ENCODE results near the gene CLCN4. TPM values are rescaled to one million over a fixed set of nuclear protein-coding genes. Genes with fewer than 3 reads are reported as not detected.

The CLCN4 gene
- total RNA-seq, 2 experiments from 2014 or later, result not detected

DNA sequence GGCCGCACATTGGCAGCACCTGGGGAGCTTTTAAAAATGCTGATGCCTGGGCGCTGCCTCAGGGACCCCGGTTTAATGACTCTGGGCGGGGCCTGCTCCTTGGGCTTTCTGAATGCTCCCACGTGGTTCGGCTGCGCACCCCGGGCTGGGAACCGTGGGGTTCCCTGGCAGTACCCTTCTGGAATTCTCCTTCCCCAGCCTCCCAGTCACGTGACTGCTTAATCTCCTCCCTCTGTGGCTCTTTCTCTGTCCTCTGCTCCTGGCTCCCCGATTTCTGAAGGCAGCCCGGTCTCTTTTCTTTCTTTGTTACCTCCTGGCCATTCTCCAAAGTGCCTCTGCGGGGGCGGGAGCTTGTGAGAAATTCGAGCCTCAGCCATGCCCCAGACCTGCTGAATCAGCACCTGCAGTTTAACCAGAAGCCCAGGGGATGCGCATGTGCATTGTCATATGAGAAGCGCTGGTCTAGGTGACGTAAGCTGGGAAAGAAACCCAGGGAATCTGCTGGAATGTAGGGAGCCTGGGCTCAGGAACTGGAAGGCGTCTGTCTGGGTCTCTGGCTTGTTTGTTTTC is 16.6 kb downstream of the CLCN4 start:
- intact Hi-C loops (cut with micrococcal nuclease), result no loop called here
- no peaks in the 10 kb centered on the region for H3K36me3 Mint-ChIP-seq (ENCODE audit: low read depth)
- H3K4me1 Mint-ChIP-seq (ENCODE audit: low read depth), result no peaks in the 10 kb centered on the region
- peaks cover 6% of the 10 kb centered on the region for H3K27me3 Mint-ChIP-seq (ENCODE audit: low read depth)
- H3K27ac Mint-ChIP-seq, result no peak overlapping the region
- no peak overlapping the region for H3K4me3 Mint-ChIP-seq
- H3K9me3 Mint-ChIP-seq, result no peaks in the 10 kb centered on the region
- CTCF ChIA-PET, result no interaction called here
- no peak for DNase-seq

DNA sequence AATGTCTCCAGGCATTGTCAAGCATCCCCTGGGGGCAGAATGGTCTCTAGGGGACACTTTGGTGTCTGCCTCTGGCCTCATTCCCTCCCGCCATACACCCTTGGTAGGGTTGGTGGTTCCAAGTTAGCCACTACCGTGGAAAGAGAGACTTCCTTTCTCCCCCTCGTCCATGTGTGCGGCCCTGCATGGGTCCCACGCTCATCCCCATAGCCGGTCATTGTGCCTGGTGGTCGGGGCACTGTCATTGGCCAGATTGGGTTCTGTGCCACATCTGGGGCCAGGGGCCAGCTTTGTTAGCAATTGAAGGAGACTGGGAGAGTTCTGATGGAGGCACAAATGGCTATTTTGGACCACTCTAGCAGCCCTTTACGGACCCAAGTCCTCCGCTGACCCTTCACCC is 17.3 kb downstream of the CLCN4 start:
- Mint-ChIP-seq H3K27ac (no peak overlapping the region), H3K9me3 (no peaks in the 10 kb centered on the region), H3K4me1 (ENCODE audit: low read depth) (no peaks in the 10 kb centered on the region), H3K36me3 (ENCODE audit: low read depth) (no peaks in the 10 kb centered on the region), H3K4me3 (no peak overlapping the region), H3K27me3 (ENCODE audit: low read depth) (peaks cover 6% of the 10 kb centered on the region)
- intact Hi-C loops (cut with micrococcal nuclease), result no loop called here
- DNase-seq, result no peak
- CTCF ChIA-PET, result no interaction called here

DNA sequence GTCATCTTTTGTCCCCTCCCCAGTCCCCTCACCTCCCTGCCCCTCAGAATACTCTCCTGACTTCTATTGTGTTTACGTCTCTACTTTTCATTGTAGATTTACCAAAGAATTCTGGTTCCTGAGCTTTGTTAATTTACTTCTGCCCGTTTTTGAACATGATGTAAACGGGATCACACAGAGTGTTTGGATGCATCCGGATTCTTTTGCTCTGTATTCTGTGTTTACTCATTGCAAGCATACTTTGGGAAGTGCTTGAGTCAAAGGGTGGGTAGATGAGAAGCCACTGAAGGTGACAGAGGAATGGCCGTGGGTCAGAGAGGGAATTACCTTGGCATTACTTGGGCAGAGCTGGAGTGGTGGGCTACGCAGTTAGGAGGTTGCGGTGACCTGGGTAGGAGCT is 18.0 kb downstream of the CLCN4 start:
- CTCF ChIA-PET, result no interaction called here
- no peaks in the 10 kb centered on the region for H3K36me3 Mint-ChIP-seq (ENCODE audit: low read depth)
- peaks cover 6% of the 10 kb centered on the region for H3K27me3 Mint-ChIP-seq (ENCODE audit: low read depth)
- no peak overlapping the region for H3K4me3 Mint-ChIP-seq
- no peaks in the 10 kb centered on the region for H3K4me1 Mint-ChIP-seq (ENCODE audit: low read depth)
- no peaks in the 10 kb centered on the region for H3K9me3 Mint-ChIP-seq
- intact Hi-C loops (cut with micrococcal nuclease), result no loop called here
- no peak overlapping the region for H3K27ac Mint-ChIP-seq
- DNase-seq, result no peak

DNA sequence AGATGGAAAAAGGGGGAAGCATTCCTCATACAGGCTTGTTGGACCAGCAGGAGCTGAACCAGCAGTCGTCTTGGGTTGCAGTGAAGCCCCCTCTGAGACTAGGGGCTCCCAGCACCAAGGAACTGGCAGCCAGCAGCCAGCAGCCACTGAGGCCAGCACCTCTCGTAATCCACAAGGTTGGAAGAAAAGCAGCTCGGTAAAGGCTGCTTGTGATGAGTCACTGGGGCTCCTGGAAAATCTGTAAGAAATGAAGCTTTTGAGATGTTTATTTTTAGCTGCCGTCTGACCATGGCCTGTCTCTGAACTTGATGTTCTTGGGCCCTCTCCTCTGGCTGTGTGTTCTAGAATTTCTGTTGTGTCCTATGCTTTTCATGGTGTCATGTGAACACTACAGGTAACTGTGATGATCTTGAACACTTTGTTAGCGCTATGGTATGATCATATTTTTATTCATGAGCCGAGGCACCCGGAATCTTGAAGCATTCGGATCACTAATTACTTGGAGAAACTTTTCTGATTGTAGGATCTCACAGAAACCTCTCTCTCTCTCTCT is 18.6 kb downstream of the CLCN4 start:
- Mint-ChIP-seq H3K4me3 (no peak overlapping the region), H3K36me3 (ENCODE audit: low read depth) (no peaks in the 10 kb centered on the region), H3K27ac (no peak overlapping the region), H3K27me3 (ENCODE audit: low read depth) (peaks cover 6% of the 10 kb centered on the region), H3K4me1 (ENCODE audit: low read depth) (no peaks in the 10 kb centered on the region), H3K9me3 (no peaks in the 10 kb centered on the region)
- CTCF ChIA-PET, result no interaction called here
- intact Hi-C loops (cut with micrococcal nuclease), result no loop called here
- no peak for DNase-seq

DNA sequence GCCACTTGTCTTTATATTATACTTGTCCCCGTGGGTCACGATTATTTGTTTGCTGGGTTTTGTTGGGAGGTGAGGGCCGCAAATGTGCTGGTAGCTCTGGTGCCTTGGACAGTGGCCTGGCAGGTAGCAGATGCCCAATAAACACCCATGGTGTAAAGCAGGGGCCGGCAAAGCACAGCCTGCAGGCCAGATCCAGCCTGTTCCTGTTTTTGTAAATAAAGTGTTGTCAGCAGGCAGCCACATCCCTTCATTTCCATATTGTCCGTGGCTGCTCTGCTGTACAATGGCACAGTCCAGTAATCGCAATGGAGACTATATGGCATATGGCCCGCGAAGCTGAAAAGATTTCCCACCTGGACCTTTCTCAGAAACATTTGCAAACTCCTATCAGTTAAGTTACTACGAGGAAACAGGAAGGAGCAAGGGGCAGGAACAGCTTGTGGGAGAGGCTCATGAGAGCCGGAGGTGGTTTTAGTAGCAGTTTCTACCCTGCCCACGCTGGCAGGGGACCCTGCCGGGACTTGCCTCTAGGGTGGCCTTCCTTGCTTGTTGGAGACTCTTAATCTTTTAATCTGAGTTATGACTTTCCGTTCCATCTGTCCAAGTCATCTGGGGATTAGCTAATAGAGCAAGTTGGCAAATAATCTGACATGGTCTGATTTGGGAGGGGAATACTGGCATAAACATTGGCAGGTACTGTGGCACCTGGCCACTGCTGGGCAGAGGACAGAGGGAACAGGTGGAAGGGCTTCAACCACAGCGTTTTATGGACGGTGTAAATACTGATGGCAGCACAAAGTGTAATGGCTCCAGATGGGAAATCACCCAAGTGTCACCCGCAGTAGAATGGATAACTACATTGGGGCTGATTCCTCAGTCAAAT is 19.6 kb downstream of the CLCN4 start:
- Mint-ChIP-seq H3K9me3 (no peaks in the 10 kb centered on the region), H3K27ac (no peak overlapping the region), H3K27me3 (ENCODE audit: low read depth) (peaks cover 6% of the 10 kb centered on the region), H3K36me3 (ENCODE audit: low read depth) (no peaks in the 10 kb centered on the region), H3K4me1 (ENCODE audit: low read depth) (no peaks in the 10 kb centered on the region), H3K4me3 (no peak overlapping the region)
- no peak for DNase-seq
- intact Hi-C loops (cut with micrococcal nuclease), result no loop called here
- CTCF ChIA-PET, result no interaction called here

DNA sequence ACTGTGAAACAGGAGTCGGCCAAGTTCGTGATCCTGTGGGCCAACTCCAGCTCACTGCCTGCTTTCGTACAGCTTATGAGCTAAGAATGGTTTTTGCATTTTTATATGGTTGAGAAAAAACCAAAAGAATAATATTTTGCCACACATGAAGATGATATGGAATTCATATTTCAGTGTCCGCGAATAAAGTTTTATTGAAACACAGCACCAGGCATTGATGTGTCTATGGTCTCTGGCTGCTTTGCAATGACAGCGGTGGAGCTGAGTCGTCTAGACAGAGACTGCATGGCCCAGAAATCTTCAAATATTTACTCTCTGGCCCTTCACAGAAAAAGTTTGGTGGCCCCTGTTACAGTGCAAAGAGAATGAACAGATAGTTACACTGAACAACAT is 20.2 kb downstream of the CLCN4 start:
- Mint-ChIP-seq H3K4me1 (ENCODE audit: low read depth) (no peaks in the 10 kb centered on the region), H3K27ac (no peak overlapping the region), H3K36me3 (ENCODE audit: low read depth) (no peaks in the 10 kb centered on the region), H3K27me3 (ENCODE audit: low read depth) (peaks cover 6% of the 10 kb centered on the region), H3K4me3 (no peak overlapping the region), H3K9me3 (no peaks in the 10 kb centered on the region)
- no peak for DNase-seq
- CTCF ChIA-PET, result interaction anchor here (1.1 kb wide), 1 partner anchor 12 kb away, joined by 3 read pairs; no protein-coding TSS in a partner anchor
- intact Hi-C loops (cut with micrococcal nuclease), result no loop called here

DNA sequence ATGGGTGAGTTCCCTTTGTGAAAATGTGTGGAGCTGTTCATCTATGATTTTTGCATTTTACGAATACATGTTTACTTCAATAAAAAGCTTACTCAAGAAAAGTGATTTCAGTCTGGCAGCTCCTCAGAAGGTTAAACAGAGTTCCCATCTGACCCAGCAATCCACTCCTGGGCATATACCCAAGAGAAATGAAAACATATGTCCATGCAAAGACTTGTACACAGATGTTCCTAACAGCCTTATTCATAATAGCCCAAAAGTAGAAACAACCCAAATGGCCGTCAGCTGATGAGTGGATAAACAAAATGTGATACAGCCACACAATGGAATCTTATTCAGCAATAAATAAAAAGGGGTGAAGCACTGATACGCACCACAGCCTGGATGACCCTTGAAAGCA is 20.8 kb downstream of the CLCN4 start:
- intact Hi-C loops (cut with micrococcal nuclease), result no loop called here
- Mint-ChIP-seq H3K36me3 (ENCODE audit: low read depth) (no peaks in the 10 kb centered on the region), H3K4me3 (no peak overlapping the region), H3K4me1 (ENCODE audit: low read depth) (no peaks in the 10 kb centered on the region), H3K27ac (no peak overlapping the region), H3K9me3 (no peaks in the 10 kb centered on the region), H3K27me3 (ENCODE audit: low read depth) (peaks cover 6% of the 10 kb centered on the region)
- CTCF ChIA-PET, result interaction anchor here (1.1 kb wide), 1 partner anchor 11 kb away, joined by 3 read pairs; no protein-coding TSS in a partner anchor
- DNase-seq, result no peak

DNA sequence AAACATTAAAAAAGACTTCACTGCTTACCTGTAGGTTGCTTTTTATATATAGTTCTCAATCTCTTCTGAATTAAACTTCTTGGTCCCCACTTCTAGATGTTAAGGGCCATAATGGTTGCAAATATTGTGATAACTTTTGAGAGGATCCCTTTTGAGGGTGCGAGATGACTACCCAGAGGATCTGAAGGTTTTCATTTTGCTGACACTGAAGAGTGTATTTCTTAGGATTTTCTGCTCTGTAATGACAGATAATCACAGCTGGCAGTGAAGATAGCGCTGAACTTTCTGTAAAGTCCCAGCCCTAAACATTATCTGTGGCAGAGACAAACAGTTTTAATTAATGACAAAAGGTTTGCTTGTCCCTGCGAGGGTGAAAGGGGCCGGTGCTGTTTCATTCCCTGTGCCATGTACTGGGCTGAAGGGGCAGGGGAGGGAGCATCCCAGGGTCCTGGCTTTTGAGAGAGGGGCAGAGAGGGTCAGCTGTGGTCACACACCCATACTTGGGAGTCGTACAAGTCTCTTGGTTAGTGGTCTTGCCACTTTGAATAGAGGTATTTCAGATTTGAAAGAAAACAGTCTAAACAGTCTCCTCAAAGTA is 22.2 kb downstream of the CLCN4 start:
- CTCF ChIA-PET, result no interaction called here
- no peak for DNase-seq
- intact Hi-C loops (cut with micrococcal nuclease), result no loop called here
- no peak overlapping the region for H3K27ac Mint-ChIP-seq
- peaks cover 6% of the 10 kb centered on the region for H3K27me3 Mint-ChIP-seq (ENCODE audit: low read depth)
- no peaks in the 10 kb centered on the region for H3K4me1 Mint-ChIP-seq (ENCODE audit: low read depth)
- H3K36me3 Mint-ChIP-seq (ENCODE audit: low read depth), result no peaks in the 10 kb centered on the region
- H3K4me3 Mint-ChIP-seq, result no peak overlapping the region
- H3K9me3 Mint-ChIP-seq, result no peaks in the 10 kb centered on the region

DNA sequence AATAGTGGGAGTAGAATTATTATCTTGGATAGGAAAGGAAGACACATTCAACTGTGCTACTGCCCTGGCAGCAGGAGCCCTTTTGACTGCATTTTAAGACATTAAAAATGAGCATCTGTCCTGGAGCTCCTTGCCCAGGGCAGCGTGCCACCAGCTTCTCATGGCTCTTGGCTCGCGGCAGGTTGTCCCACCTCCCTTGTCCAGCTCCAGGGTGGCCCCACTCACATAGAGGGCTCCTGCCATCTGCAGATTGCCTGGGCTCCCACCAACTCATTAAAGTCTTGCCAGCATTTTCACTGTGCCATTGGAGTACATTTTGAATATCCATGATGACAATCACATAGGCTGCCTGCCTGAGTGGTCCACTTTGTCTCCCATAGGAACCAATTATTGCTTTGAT is 27.0 kb downstream of the CLCN4 start:
- no peaks in the 10 kb centered on the region for H3K4me1 Mint-ChIP-seq (ENCODE audit: low read depth)
- H3K36me3 Mint-ChIP-seq (ENCODE audit: low read depth), result no peaks in the 10 kb centered on the region
- H3K4me3 Mint-ChIP-seq, result no peak overlapping the region
- H3K9me3 Mint-ChIP-seq, result no peaks in the 10 kb centered on the region
- no peaks in the 10 kb centered on the region for H3K27me3 Mint-ChIP-seq (ENCODE audit: low read depth)
- CTCF ChIA-PET, result no interaction called here
- intact Hi-C loops (cut with micrococcal nuclease), result no loop called here
- no peak for DNase-seq
- no peak overlapping the region for H3K27ac Mint-ChIP-seq

DNA sequence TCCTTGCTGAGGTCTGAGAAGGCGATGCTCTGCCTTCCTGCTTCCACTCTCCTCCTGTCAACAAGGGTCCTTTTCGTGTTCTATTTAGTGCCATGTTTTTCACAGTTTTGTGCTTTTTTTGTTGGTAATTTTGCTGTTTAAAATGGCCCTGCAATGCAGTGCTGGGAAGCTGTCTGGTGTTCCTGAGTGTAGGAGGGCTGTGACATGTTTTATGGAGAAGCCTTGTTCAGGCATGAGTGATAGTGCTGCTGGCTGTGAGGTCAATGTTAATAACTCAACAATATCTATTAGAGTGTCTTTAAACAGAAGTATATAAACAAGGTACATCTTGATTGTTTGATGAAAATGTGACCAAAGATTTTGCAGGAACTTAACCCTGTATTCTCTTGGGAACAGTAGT is 27.6 kb downstream of the CLCN4 start:
- H3K4me1 Mint-ChIP-seq (ENCODE audit: low read depth), result no peaks in the 10 kb centered on the region
- H3K9me3 Mint-ChIP-seq, result no peaks in the 10 kb centered on the region
- no peaks in the 10 kb centered on the region for H3K27me3 Mint-ChIP-seq (ENCODE audit: low read depth)
- no peaks in the 10 kb centered on the region for H3K36me3 Mint-ChIP-seq (ENCODE audit: low read depth)
- no peak overlapping the region for H3K4me3 Mint-ChIP-seq
- intact Hi-C loops (cut with micrococcal nuclease), result no loop called here
- no peak for DNase-seq
- H3K27ac Mint-ChIP-seq, result no peak overlapping the region
- CTCF ChIA-PET, result no interaction called here

DNA sequence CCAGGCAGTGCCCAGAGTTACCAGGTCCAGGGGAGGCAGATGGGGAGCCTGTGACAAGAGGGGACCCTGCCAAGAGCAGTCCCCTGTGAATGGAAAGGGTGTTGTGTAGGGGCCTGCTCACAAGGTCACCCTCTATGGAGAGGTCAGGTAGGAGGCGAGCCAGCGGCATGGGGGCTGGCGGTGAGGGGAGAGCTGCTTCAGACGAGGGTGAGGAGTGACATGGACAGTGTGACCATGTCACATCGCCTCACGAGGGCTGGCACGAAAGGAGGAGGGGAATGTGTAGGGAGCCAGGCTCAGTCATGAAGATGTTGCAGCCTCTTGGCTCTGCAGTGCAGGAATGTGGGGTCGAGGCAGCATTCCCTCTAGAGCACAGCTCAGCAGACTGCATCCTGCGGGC is 29.6 kb downstream of the CLCN4 start:
- Mint-ChIP-seq H3K27me3 (ENCODE audit: low read depth) (no peaks in the 10 kb centered on the region), H3K4me3 (no peak overlapping the region), H3K9me3 (no peaks in the 10 kb centered on the region), H3K4me1 (ENCODE audit: low read depth) (no peaks in the 10 kb centered on the region), H3K27ac (no peak overlapping the region), H3K36me3 (ENCODE audit: low read depth) (no peaks in the 10 kb centered on the region)
- intact Hi-C loops (cut with micrococcal nuclease), result no loop called here
- no peak for DNase-seq
- CTCF ChIA-PET, result interaction anchor here (0.6 kb wide), 1 partner anchor 951 kb away, joined by 7 read pairs; no protein-coding TSS in a partner anchor

DNA sequence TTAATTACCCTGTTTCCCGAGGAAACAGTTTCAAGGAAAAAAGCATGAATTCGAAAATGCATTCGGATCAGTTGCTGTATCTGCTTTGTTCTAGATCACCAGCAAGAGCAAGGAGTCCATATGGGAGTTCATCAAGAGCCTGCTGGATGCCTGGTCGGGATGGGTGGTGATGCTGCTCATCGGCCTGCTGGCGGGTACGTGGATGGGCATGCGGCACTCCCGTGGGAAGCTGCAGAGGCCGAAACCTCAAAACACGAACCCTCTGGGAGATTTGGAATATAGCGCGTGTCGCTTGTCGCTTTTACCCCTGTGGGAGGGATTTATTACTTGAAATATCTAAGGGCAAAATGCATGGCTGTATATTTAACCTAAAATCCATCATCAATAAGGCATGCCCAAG is 30.6 kb downstream of the CLCN4 start:
- Mint-ChIP-seq H3K4me3 (no peak overlapping the region), H3K4me1 (ENCODE audit: low read depth) (no peaks in the 10 kb centered on the region), H3K27me3 (ENCODE audit: low read depth) (no peaks in the 10 kb centered on the region), H3K27ac (no peak overlapping the region), H3K36me3 (ENCODE audit: low read depth) (no peaks in the 10 kb centered on the region), H3K9me3 (no peaks in the 10 kb centered on the region)
- intact Hi-C loops (cut with micrococcal nuclease), result no loop called here
- no peak for DNase-seq
- CTCF ChIA-PET, result no interaction called here
